ENCODE results near the gene CD48.
"Not testable (repeated sequence)": the region's sequence is repeated elsewhere in the genome, so short reads cannot be mapped to it uniquely, and the experiment has no call there.

Gene CD48

GRCh38 chr1:160716013-160716412, 4.4 kb upstream of the CD48 start:
- no peaks in the 10 kb centered on the region for H3K27me3 ChIP-seq (ENCODE audit: low read depth, low read length)

GRCh38 chr1:160714034-160714648, 2.5 kb upstream of the CD48 start:
- H3K36me3 ChIP-seq (replicated peaks; ENCODE audit: low read depth, low read length): peaks cover 12% of the 10 kb centered on the region
- not testable (repeated sequence) for H2AFZ ChIP-seq (ENCODE audit: low read depth, low read length); H3K9ac ChIP-seq (ENCODE audit: low read length); H3K27me3 ChIP-seq (ENCODE audit: low read depth, low read length); H3K4me2 ChIP-seq (ENCODE audit: low read length); H3K9me3 ChIP-seq (ENCODE audit: insufficient read depth, low read length); H4K20me1 ChIP-seq (ENCODE audit: insufficient read depth, low read length); H3K27ac ChIP-seq (ENCODE audit: low read length); H3K4me3 ChIP-seq (ENCODE audit: low read length)
- peaks cover 30% of the 10 kb centered on the region for H3K79me2 ChIP-seq (ENCODE audit: low read length)
- peaks cover 42% of the 10 kb centered on the region for H3K4me1 ChIP-seq (ENCODE audit: low read length)

More at GRCh38 chr1:160716013-160716412, 4.4 kb upstream of the CD48 start:
- no peak overlapping the region for H3K4me2 ChIP-seq (ENCODE audit: low read length)
- no peak overlapping the region for H3K27ac ChIP-seq (ENCODE audit: low read length)
- peaks cover 12% of the 10 kb centered on the region for H3K79me2 ChIP-seq (ENCODE audit: low read length)
- TF ChIP-seq EZH2phosphoT487 (IDR thresholded peaks at IDR 0.05; ENCODE audit: low read depth): no peak
- TF ChIP-seq CTCF (IDR thresholded peaks at IDR 0.05; ENCODE audit: low read depth, low read length): no peak
- no peaks in the 10 kb centered on the region for H3K9me3 ChIP-seq (ENCODE audit: insufficient read depth, low read length)
- no peak overlapping the region for H2AFZ ChIP-seq (ENCODE audit: low read depth, low read length)
- H3K36me3 ChIP-seq (replicated peaks; ENCODE audit: low read depth, low read length): no peaks in the 10 kb centered on the region
- H3K9ac ChIP-seq (ENCODE audit: low read length): no peak overlapping the region
- no peaks in the 10 kb centered on the region for H4K20me1 ChIP-seq (ENCODE audit: insufficient read depth, low read length)
- peaks cover 23% of the 10 kb centered on the region for H3K4me1 ChIP-seq (ENCODE audit: low read length)
- no peak overlapping the region for H3K4me3 ChIP-seq (ENCODE audit: low read length)

- Histone ChIP-seq H3K79me2 (ENCODE audit: low read length) (peaks cover 40% of the 10 kb centered on the region), H3K27me3 (ENCODE audit: low read depth, low read length) (no peaks in the 10 kb centered on the region), H4K20me1 (ENCODE audit: insufficient read depth, low read length) (no peaks in the 10 kb centered on the region), H3K9ac (ENCODE audit: low read length) (peak overlapping the region; percentile 13; the same call in 1 of the 2 replicates), H3K4me1 (ENCODE audit: low read length) (peaks cover 52% of the 10 kb centered on the region), H3K4me2 (ENCODE audit: low read length) (peak overlapping the region; percentile 89), H2AFZ (ENCODE audit: low read depth, low read length) (peak overlapping the region; percentile 1; the same call in 1 of the 2 replicates), H3K9me3 (ENCODE audit: insufficient read depth, low read length) (no peaks in the 10 kb centered on the region), H3K4me3 (ENCODE audit: low read length) (peak overlapping the region; percentile 2; the same call in 1 of the 2 replicates), H3K36me3 (replicated peaks; ENCODE audit: low read depth, low read length) (peaks cover 17% of the 10 kb centered on the region), H3K27ac (ENCODE audit: low read length) (peak overlapping the region; percentile 97)
- no peak for TF ChIP-seq EZH2phosphoT487 (IDR thresholded peaks at IDR 0.05; ENCODE audit: low read depth)
- no peak for TF ChIP-seq CTCF (IDR thresholded peaks at IDR 0.05; ENCODE audit: low read depth, low read length)
Measured at GRCh38 chr1:160713161-160713560, 1.5 kb upstream of the CD48 start.

- Histone ChIP-seq H2AFZ (ENCODE audit: low read depth, low read length) (peak overlapping the region; percentile 1; the same call in 1 of the 2 replicates), H3K4me1 (ENCODE audit: low read length) (peaks cover 57% of the 10 kb centered on the region), H3K36me3 (replicated peaks; ENCODE audit: low read depth, low read length) (peaks cover 20% of the 10 kb centered on the region), H3K4me2 (ENCODE audit: low read length) (peak overlapping the region; percentile 89), H3K27ac (ENCODE audit: low read length) (peak overlapping the region; percentile 97), H3K4me3 (ENCODE audit: low read length) (peak overlapping the region; percentile 82), H3K79me2 (ENCODE audit: low read length) (peaks cover 46% of the 10 kb centered on the region), H3K9ac (ENCODE audit: low read length) (peak overlapping the region; percentile 88)
- H3K9me3 ChIP-seq (ENCODE audit: insufficient read depth, low read length); H4K20me1 ChIP-seq (ENCODE audit: insufficient read depth, low read length); H3K27me3 ChIP-seq (ENCODE audit: low read depth, low read length): not testable (repeated sequence)
Measured at GRCh38 chr1:160712525-160713080, 981 bp upstream of the CD48 start.

- Histone ChIP-seq H3K79me2 (ENCODE audit: low read length) (peaks cover 59% of the 10 kb centered on the region), H3K9ac (ENCODE audit: low read length) (peak overlapping the region; percentile 88), H3K27ac (ENCODE audit: low read length) (peak overlapping the region; percentile 97), H3K9me3 (ENCODE audit: insufficient read depth, low read length) (no peaks in the 10 kb centered on the region), H3K4me2 (ENCODE audit: low read length) (peak overlapping the region; percentile 89), H3K36me3 (replicated peaks; ENCODE audit: low read depth, low read length) (peaks cover 31% of the 10 kb centered on the region), H3K4me1 (ENCODE audit: low read length) (peaks cover 71% of the 10 kb centered on the region), H3K4me3 (ENCODE audit: low read length) (peak overlapping the region; percentile 82), H2AFZ (ENCODE audit: low read depth, low read length) (0 out of 2 replicates have a peak overlapping the region, but pooled peaks have one; percentile 37), H3K27me3 (ENCODE audit: low read depth, low read length) (no peaks in the 10 kb centered on the region), H4K20me1 (ENCODE audit: insufficient read depth, low read length) (no peaks in the 10 kb centered on the region)
- no peak for TF ChIP-seq CTCF (IDR thresholded peaks at IDR 0.05; ENCODE audit: low read depth, low read length)
- TF ChIP-seq EZH2phosphoT487 (IDR thresholded peaks at IDR 0.05; ENCODE audit: low read depth): no peak
Measured at GRCh38 chr1:160711276-160711601, 383 bp downstream of the CD48 start.

All from OCI-LY3 (cell line).